HG03103 (cell line): ENCODE results near the gene FBXL2.
"Not testable (repeated sequence)": the region's sequence is repeated elsewhere in the genome, so short reads cannot be mapped to it uniquely, and the experiment has no call there.

Experiments
- ATAC-seq: cut with Tn5 transposase; IDR thresholded peaks from one replicate; pipeline ENCODE4 v1.9.1; 2021; ENCODE audit warnings: low read depth; ENCODE audit not compliant: unreplicated experiment

Gene FBXL2

GRCh38 chr3:33313331-33313730 lies 36.1 kb downstream of the FBXL2 start:
- ATAC-seq, result no peak

- no peak for ATAC-seq
Observed at GRCh38 chr3:33314993-33315392, 37.8 kb downstream of the FBXL2 start.

GRCh38 chr3:33315826-33316225 lies 38.6 kb downstream of the FBXL2 start:
- no peak for ATAC-seq

DNA sequence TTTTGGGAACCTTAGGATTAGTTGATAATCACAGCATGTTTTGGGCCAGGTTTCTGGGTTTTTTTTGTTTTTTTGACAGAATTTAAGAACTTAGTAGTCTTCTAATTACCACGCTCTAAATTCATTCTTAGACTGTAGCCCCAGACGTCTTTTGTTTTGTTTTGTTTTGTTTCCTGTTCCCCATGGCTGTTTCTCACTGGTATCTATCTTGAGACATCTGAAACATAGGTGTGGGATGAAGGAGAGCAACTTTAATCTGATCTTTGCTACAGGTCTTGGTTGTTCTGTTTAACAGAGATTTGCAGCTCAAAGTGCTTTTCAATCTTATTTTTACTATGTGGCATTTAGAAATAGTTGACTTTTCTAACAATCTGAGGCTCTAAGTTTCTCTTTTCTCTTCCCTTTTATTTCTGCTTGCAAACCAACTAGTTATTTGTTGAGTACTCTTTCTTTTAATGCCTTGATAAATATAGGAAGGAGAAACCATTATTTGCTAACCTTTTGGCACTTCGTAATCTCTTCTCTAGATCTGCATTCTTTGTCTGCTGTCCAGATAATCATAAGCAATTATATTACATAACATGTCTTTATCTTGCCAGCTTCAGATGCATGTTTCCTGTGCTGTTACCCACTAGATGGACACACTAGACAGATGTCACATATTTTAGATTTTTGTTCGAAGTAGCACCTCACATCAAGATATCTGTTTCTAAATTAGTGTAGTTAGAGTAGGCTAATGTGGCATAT lies 40.9 kb downstream of the FBXL2 start:
- no peak for ATAC-seq

- ATAC-seq, result no peak
Observed at GRCh38 chr3:33318710-33319380, 41.6 kb downstream of the FBXL2 start.

DNA sequence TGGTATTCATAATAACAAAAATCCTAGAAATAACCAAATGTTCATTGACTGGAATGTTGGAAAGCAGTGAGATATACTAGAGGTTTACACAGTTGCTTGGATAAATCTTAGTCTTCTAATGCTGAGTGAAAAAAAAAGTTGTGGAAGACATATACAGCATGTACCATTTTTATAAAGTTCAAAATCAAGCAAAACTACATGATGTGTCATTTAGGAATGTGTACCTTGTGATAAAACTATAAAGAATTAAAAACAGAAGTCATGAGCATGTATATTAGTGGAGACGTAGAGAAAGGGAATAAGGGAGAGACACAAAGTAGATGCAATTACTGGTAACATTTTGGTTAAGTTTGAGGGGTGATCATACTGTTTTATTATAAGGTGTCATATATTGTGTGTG lies 45.2 kb downstream of the FBXL2 start:
- no peak for ATAC-seq

- no peak for ATAC-seq
Observed at GRCh38 chr3:33331414-33331813, 54.2 kb downstream of the FBXL2 start.

DNA sequence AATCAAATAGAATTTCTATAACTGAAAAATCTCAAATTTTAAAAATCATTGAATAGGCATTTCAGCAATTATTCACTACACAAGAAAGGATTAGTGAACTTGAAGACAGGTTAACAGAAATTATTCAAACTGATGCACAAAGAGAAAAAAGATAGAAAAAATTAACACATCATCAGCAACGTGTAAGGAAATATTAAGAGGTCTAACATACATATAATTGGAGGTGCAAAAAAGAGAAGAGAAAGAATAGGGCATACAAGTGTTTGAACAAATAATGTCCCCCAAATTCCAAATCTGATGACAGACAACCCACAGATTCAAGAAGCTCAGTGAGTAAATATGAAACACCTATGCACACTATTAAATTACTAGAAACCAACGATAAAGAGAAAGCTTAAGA lies 57.1 kb downstream of the FBXL2 start:
- ATAC-seq, result no peak

DNA sequence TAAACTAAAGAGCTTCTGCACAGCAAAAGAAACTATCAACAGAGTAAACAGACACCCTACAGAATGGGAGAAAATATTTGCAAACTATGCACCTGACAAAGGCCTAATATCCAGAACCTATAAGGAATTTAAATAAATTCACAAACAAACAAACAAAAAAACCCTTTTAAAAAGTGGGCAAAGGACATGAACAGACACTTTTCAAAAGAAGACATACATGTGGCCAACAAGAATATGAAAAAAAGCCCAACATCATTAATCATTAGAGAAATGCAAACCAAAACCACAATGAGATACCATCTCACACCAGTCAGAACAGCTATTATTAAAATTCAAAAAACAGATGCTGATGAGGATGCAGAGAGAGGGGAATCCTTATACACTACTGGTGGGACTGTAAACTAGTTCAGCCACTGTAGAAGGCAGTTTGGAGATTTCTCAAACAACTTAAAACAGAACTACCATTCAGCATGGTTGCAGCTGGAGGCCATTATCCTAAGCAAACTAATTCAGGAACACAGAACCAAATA lies 61.8 kb downstream of the FBXL2 start:
- ATAC-seq, result not testable (repeated sequence)

DNA sequence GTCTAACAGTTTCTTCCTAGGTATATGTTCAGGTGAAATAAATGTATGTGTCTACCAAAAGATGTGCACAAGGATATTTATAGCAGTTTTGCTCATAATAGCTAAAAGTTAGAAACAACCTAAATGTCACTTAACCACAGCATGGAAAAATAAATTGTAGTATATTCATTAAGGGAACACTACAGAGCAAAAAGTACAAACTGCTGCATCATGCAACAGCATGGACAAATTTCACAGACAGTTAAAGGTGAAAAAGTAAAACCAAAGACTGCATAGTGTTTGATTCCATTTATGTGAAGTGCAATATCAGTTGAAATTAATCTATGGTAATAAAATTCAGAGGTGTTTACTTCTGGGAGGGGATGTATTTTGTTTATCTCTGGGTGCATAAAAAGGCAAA lies 62.5 kb downstream of the FBXL2 start:
- no peak for ATAC-seq

DNA sequence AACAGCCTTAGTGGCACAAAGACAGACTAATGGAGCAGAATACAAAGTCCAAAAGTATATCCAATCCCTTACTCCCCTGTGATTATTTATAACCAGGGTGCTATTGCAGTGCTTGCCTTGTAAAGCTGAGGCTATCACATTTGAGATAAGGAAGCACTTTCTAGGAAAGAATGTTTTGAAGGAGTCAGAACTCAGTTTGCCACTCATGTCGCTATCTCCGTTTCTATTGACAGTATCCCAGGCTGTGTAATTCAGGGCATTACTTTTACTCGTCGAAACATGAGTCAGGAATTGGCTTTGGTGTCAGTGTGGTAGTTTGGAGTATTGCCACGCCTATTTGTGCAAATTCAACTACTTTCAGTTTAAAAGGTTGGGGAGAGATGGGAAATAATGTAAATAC lies 78.4 kb downstream of the FBXL2 start:
- ATAC-seq, result no peak

- no peak for ATAC-seq
Observed at GRCh38 chr3:33358172-33358781, 81.0 kb downstream of the FBXL2 start.

- ATAC-seq, result no peak
Observed at GRCh38 chr3:33360136-33360825, 83.0 kb downstream of the FBXL2 start.

GRCh38 chr3:33363113-33363800 lies 86.0 kb downstream of the FBXL2 start:
- ATAC-seq, result no peak

DNA sequence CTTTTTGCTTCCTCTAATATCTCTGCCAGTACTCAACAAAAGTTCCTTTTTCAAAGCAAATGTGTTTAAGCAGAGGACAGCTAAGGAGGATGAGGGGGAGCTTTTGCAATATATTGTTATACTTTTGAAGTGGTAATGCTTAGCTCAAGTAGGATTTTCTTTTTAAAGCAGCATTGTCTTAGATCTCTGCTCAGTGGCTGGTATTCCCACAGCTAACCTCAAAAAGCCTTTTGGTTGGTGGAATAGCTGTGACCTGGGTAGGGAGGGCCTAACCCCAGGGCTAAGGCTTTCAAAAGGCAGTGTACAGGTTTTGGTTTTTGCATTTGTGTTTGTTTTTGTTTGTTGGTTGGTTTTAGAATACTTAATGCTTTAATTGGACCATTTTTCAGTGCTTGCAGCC lies 86.8 kb downstream of the FBXL2 start:
- ATAC-seq, result no peak

- ATAC-seq, result no peak
Observed at GRCh38 chr3:33364531-33365128, 87.4 kb downstream of the FBXL2 start.

GRCh38 chr3:33372218-33373081 lies 95.2 kb downstream of the FBXL2 start:
- ATAC-seq, result no peak

- no peak for ATAC-seq
Observed at GRCh38 chr3:33373082-33373437, 95.8 kb downstream of the FBXL2 start.

- no peak for ATAC-seq
Observed at GRCh38 chr3:33377489-33377888, 100.2 kb downstream of the FBXL2 start.
